Parathyroid adenoma (tissue), 2 donors: ENCODE data around the gene RNF220.

Source experiments
- H2AFZ ChIP-seq: fragments of 300-600 bp; sonication (generic); one replicate; pipeline ENCODE4 v1.7.0; 2017; ENCODE audit warnings: antibody characterized with exemption, mild to moderate bottlenecking
- H3K27ac ChIP-seq: fragments of 300-600 bp; sonication (generic); one replicate; pipeline ENCODE4 v1.7.0; 2017
- H3K27me3 ChIP-seq: fragments of 300-600 bp; sonication (generic); one replicate; pipeline ENCODE4 v1.7.0; 2017; ENCODE audit warnings: low read length; ENCODE audit not compliant: control insufficient read depth, insufficient read depth
- H3K36me3 ChIP-seq: fragments of 300-600 bp; sonication (generic); one replicate; pipeline ENCODE4 v1.7.0; 2017; ENCODE audit warnings: low read length; ENCODE audit not compliant: control insufficient read depth, insufficient read depth
- H3K4me1 ChIP-seq: fragments of 300-600 bp; sonication (generic); one replicate; pipeline ENCODE4 v1.7.0; 2017; ENCODE audit warnings: control low read depth
- H3K4me2 ChIP-seq: fragments of 300-600 bp; sonication (generic); one replicate; pipeline ENCODE4 v1.7.0; 2017; ENCODE audit warnings: low read length
- H3K4me3 ChIP-seq: fragments of 300-600 bp; sonication (generic); one replicate; pipeline ENCODE4 v1.7.0; 2017; ENCODE audit warnings: low read depth, low read length
- H3K79me2 ChIP-seq: fragments of 300-600 bp; sonication (generic); one replicate; pipeline ENCODE4 v1.7.0; 2017; ENCODE audit warnings: control low read depth
- H3K9ac ChIP-seq: fragments of 300-600 bp; sonication (generic); one replicate; pipeline ENCODE4 v1.7.0; 2017; ENCODE audit warnings: mild to moderate bottlenecking
- H3K9me3 ChIP-seq: fragments of 300-600 bp; sonication (generic); one replicate; pipeline ENCODE4 v1.7.0; 2017; ENCODE audit warnings: low read length; ENCODE audit not compliant: control insufficient read depth
- CTCF ChIP-seq: fragments of 300-600 bp; sonication (generic); IDR thresholded peaks from one replicate; pipeline ENCODE4 v1.7.0; 2017; ENCODE audit warnings: antibody characterized with exemption, mild to moderate bottlenecking
- donor health status: primary hyperparathyroidism.

The RNF220 gene

GRCh38 chr1:44653107-44653964, 248.3 kb downstream of the RNF220 start:
- H3K4me1 ChIP-seq: no peaks in the 10 kb centered on the region
- TF ChIP-seq CTCF: no peak
- H2AFZ ChIP-seq: no peak overlapping the region
- H3K27me3 ChIP-seq: no peaks in the 10 kb centered on the region
- H3K9ac ChIP-seq: no peak overlapping the region
- no peaks in the 10 kb centered on the region for H3K79me2 ChIP-seq
- H3K4me2 ChIP-seq: no peak overlapping the region
- no peaks in the 10 kb centered on the region for H3K9me3 ChIP-seq
- no peak overlapping the region for H3K27ac ChIP-seq
- H3K4me3 ChIP-seq: no peak overlapping the region
- H3K36me3 ChIP-seq: no peaks in the 10 kb centered on the region

GRCh38 chr1:44654621-44655187, 249.6 kb downstream of the RNF220 start:
- H3K27me3 ChIP-seq: no peaks in the 10 kb centered on the region
- H3K9ac ChIP-seq: no peak overlapping the region
- H2AFZ ChIP-seq: no peak overlapping the region
- TF ChIP-seq CTCF: no peak
- H3K4me3 ChIP-seq: no peak overlapping the region
- H3K4me2 ChIP-seq: no peak overlapping the region
- no peaks in the 10 kb centered on the region for H3K36me3 ChIP-seq
- H3K27ac ChIP-seq: no peak overlapping the region
- no peaks in the 10 kb centered on the region for H3K4me1 ChIP-seq
- no peaks in the 10 kb centered on the region for H3K9me3 ChIP-seq
- H3K79me2 ChIP-seq: no peaks in the 10 kb centered on the region

GRCh38 chr1:44655609-44656008, 250.6 kb downstream of the RNF220 start:
- Histone ChIP-seq H3K9me3 (no peaks in the 10 kb centered on the region), H2AFZ (no peak overlapping the region), H3K4me1 (no peaks in the 10 kb centered on the region), H3K4me2 (no peak overlapping the region), H3K27me3 (no peaks in the 10 kb centered on the region), H3K4me3 (no peak overlapping the region), H3K79me2 (no peaks in the 10 kb centered on the region), H3K27ac (no peak overlapping the region), H3K9ac (no peak overlapping the region), H3K36me3 (no peaks in the 10 kb centered on the region)
- peak; percentile 40 for TF ChIP-seq CTCF

- H3K27ac ChIP-seq: no peak overlapping the region
- H3K9ac ChIP-seq: no peak overlapping the region
Observed at GRCh38 chr1:44659566-44659965, 254.5 kb downstream of the RNF220 start.

More at GRCh38 chr1:44659566-44659965, 254.5 kb downstream of the RNF220 start:
- Histone ChIP-seq H3K36me3 (no peaks in the 10 kb centered on the region), H3K4me3 (no peak overlapping the region), H3K79me2 (no peaks in the 10 kb centered on the region), H3K4me2 (no peak overlapping the region), H2AFZ (no peak overlapping the region), H3K9me3 (no peaks in the 10 kb centered on the region), H3K4me1 (no peaks in the 10 kb centered on the region), H3K27me3 (no peaks in the 10 kb centered on the region)
- TF ChIP-seq CTCF: no peak
